GM18867 (cell line): ENCODE measurements around the gene ERCC1.

Experiments
- ATAC-seq: cut with Tn5 transposase; IDR thresholded peaks from one replicate; pipeline ENCODE4 v1.9.1; 2021; ENCODE audit warnings: mild to moderate bottlenecking, moderate library complexity; ENCODE audit not compliant: unreplicated experiment

ERCC1 gene

GRCh38 chr19:45423589-45424190 is at the start of gene ERCC1:
ERCC1 (minus strand) TSS chr19:45423917; CDS start chr19:45423374, 543 bp downstream.
- peak; percentile 67 for ATAC-seq

GRCh38 chr19:45473367-45473681 is 49.6 kb upstream of the ERCC1 start:
- no peak for ATAC-seq

- ATAC-seq = no peak
Measured at GRCh38 chr19:45472563-45473366, 49.0 kb upstream of the ERCC1 start.

- no peak for ATAC-seq
Measured at GRCh38 chr19:45471931-45472562, 48.3 kb upstream of the ERCC1 start.

- ATAC-seq = no peak
Measured at GRCh38 chr19:45471111-45471930, 47.6 kb upstream of the ERCC1 start.

- no peak for ATAC-seq
Measured at GRCh38 chr19:45470762-45471081, 47.0 kb upstream of the ERCC1 start.

GRCh38 chr19:45469945-45470761 is 46.4 kb upstream of the ERCC1 start:
- ATAC-seq = no peak

- ATAC-seq = peak; percentile 55
Measured at GRCh38 chr19:45469132-45469944, 45.6 kb upstream of the ERCC1 start.

- peak; percentile 13 for ATAC-seq
Measured at GRCh38 chr19:45468803-45469131, 45.0 kb upstream of the ERCC1 start.

- peak; percentile 14 for ATAC-seq
Measured at GRCh38 chr19:45468159-45468651, 44.5 kb upstream of the ERCC1 start.

GRCh38 chr19:45467456-45468158 is 43.9 kb upstream of the ERCC1 start, which contains the start of gene FOSB:
FOSB (plus strand) TSS chr19:45467996; CDS start chr19:45468587, 591 bp downstream.
- ATAC-seq = peak; percentile 44

GRCh38 chr19:45467115-45467455 is 43.4 kb upstream of the ERCC1 start:
- ATAC-seq = no peak

- ATAC-seq = no peak
Measured at GRCh38 chr19:45464852-45465441, 41.2 kb upstream of the ERCC1 start.

- no peak for ATAC-seq
Measured at GRCh38 chr19:45464274-45464673, 40.6 kb upstream of the ERCC1 start.

GRCh38 chr19:45463241-45463640 is 39.5 kb upstream of the ERCC1 start:
- no peak for ATAC-seq

- no peak for ATAC-seq
Measured at GRCh38 chr19:45462174-45462573, 38.5 kb upstream of the ERCC1 start.

- no peak for ATAC-seq
Measured at GRCh38 chr19:45460807-45461347, 37.2 kb upstream of the ERCC1 start.

GRCh38 chr19:45457776-45458175 is 34.1 kb upstream of the ERCC1 start:
- ATAC-seq = no peak

- no peak for ATAC-seq
Measured at GRCh38 chr19:45456500-45456815, 32.7 kb upstream of the ERCC1 start.
